Hematopoietic multipotent progenitor cell treated with erythropoietin and hydrocortisone succinate and interleukin-3 and kit ligand, for 17 days (in vitro differentiated cells): Measurements from ENCODE around the gene NTN1.

Source experiments
- DNase-seq: peaks from one replicate; pipeline ENCODE4 v3.0.0-alpha.2; 2015; ENCODE audit warnings: low spot score

The NTN1 gene

GRCh38 chr17:9037736-9038135 is 16.4 kb downstream of the NTN1 start:
- no peak for DNase-seq

- no peak for DNase-seq
Measured at GRCh38 chr17:9038380-9038779, 17.1 kb downstream of the NTN1 start.

- no peak for DNase-seq
Measured at GRCh38 chr17:9044772-9045463, 23.6 kb downstream of the NTN1 start.

GRCh38 chr17:9050801-9051401 is 29.6 kb downstream of the NTN1 start:
- no peak for DNase-seq

- no peak for DNase-seq
Measured at GRCh38 chr17:9051561-9051960, 30.3 kb downstream of the NTN1 start.

- DNase-seq, result no peak
Measured at GRCh38 chr17:9052921-9053320, 31.6 kb downstream of the NTN1 start.

- no peak for DNase-seq
Measured at GRCh38 chr17:9053406-9053805, 32.1 kb downstream of the NTN1 start.

- DNase-seq, result no peak
Measured at GRCh38 chr17:9054126-9054975, 33.0 kb downstream of the NTN1 start.

- no peak for DNase-seq
Measured at GRCh38 chr17:9055281-9055680, 34.0 kb downstream of the NTN1 start.

GRCh38 chr17:9056566-9056965 is 35.3 kb downstream of the NTN1 start:
- DNase-seq, result no peak

GRCh38 chr17:9057310-9057709 is 36.0 kb downstream of the NTN1 start:
- DNase-seq, result no peak

GRCh38 chr17:9062399-9062902 is 41.1 kb downstream of the NTN1 start:
- DNase-seq, result no peak

GRCh38 chr17:9064311-9064834 is 43.1 kb downstream of the NTN1 start:
- no peak for DNase-seq

- no peak for DNase-seq
Measured at GRCh38 chr17:9071016-9071415, 49.7 kb downstream of the NTN1 start.

GRCh38 chr17:9071811-9072498 is 50.6 kb downstream of the NTN1 start:
- DNase-seq, result no peak

GRCh38 chr17:9072696-9073339 is 51.5 kb downstream of the NTN1 start:
- DNase-seq, result no peak

- DNase-seq, result no peak
Measured at GRCh38 chr17:9074131-9074530, 52.8 kb downstream of the NTN1 start.

GRCh38 chr17:9079461-9080103 is 58.3 kb downstream of the NTN1 start:
- no peak for DNase-seq

GRCh38 chr17:9080296-9080914 is 59.1 kb downstream of the NTN1 start:
- no peak for DNase-seq

- no peak for DNase-seq
Measured at GRCh38 chr17:9080983-9081382, 59.7 kb downstream of the NTN1 start.

- no peak for DNase-seq
Measured at GRCh38 chr17:9086577-9086976, 65.3 kb downstream of the NTN1 start.
